CD4-positive, alpha-beta T cell treated with Interleukin-4 for 4 hours (primary cell): Measurements from ENCODE around the gene PLA2G4D.

Experiments used
- DNase-seq: peaks from one replicate; pipeline ENCODE4 v3.0.0-alpha.2; 2020

PLA2G4D gene, protein sequence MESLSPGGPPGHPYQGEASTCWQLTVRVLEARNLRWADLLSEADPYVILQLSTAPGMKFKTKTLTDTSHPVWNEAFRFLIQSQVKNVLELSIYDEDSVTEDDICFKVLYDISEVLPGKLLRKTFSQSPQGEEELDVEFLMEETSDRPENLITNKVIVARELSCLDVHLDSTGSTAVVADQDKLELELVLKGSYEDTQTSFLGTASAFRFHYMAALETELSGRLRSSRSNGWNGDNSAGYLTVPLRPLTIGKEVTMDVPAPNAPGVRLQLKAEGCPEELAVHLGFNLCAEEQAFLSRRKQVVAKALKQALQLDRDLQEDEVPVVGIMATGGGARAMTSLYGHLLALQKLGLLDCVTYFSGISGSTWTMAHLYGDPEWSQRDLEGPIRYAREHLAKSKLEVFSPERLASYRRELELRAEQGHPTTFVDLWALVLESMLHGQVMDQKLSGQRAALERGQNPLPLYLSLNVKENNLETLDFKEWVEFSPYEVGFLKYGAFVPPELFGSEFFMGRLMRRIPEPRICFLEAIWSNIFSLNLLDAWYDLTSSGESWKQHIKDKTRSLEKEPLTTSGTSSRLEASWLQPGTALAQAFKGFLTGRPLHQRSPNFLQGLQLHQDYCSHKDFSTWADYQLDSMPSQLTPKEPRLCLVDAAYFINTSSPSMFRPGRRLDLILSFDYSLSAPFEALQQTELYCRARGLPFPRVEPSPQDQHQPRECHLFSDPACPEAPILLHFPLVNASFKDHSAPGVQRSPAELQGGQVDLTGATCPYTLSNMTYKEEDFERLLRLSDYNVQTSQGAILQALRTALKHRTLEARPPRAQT

DNA sequence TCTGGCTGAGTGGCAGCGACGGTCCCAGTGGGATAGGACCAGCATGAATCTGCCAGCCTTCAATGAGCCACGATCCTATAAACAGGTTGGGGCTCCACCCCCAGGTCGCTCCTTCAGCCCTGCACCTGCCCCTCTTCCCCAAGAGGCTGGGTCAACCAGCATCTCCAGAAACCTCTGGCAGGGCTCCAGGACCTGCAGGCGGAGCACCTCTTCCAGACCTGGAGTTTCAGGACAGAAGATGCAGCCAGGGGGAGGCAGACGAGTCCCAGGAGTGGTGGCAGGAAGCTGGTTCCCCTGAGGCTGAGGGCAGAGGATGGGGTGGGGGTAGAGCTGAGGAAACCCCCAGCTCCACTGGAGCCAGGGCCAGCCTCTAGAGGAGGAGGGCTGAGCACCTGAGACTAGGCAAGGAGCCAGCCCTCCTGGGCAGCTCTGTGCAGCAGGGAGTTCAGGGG is at the start of gene PLA2G4D:
TSS of gene PLA2G4D (minus strand) at position 51 of the 452 bp plus-strand sequence. CDS start 103 bp downstream, outside the sequence.
- no peak for DNase-seq

DNA sequence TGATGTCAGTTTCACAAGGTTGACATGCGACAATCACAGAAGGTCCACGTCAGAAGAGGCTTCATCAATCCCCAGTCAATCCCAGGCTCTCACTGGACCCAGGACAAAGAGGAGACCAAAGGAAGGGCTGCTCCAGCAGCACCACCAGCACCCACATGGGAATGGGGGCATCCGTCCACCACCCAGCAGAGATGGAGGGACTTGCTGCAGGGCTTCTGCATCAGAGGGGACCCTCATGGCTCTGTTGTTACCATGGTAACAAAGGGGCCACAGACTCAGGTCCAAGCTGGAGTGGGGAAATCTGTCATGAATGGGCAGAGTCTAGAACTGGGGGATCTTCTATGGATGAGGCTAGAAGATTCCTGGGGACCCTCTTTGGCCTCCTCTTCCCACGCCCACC is 49.0 kb upstream of the PLA2G4D start:
- DNase-seq = no peak

DNA sequence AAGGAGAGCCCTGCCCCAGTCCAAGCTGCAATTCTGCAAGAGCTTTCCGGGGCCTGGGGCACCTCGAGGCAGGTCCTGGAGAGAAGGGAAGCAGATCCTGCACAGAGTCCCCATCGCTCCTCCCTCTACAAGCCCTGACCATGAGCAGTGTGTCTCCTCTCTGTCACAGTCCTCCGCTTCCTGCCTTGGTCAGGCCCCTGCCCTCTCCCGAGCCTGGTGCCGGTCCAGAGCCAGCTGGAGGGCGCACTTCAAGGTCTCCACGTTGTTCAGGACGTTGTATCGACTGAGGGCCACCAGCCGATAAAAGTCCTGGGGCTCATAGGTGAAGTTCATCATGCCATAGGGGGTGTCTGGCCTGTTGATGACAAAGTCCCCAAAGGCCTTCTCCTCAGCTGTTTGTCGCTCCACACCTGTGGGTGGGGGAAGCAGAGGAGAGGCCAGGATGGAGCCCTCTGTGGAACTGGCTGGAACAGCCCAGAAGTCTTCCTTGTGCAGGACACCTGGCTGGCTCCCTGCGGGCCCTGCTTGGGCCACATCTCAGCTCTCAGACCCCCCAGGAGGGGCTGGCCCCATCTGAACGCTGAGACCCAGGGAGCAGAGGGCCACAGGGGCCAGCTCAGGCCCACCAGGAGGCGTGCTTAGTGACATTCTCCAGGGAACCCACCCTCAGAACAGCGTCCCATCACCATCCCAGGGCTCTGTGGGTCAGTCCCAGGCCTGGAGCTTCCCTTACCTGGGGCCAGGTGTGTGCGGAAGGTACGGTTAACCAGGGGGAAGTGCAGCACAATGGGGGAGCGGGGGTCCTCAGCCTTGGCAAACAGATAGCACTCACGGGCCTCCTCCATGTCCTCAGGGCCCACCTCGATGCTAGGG is 47.7 kb upstream of the PLA2G4D start:
- DNase-seq = no peak

DNA sequence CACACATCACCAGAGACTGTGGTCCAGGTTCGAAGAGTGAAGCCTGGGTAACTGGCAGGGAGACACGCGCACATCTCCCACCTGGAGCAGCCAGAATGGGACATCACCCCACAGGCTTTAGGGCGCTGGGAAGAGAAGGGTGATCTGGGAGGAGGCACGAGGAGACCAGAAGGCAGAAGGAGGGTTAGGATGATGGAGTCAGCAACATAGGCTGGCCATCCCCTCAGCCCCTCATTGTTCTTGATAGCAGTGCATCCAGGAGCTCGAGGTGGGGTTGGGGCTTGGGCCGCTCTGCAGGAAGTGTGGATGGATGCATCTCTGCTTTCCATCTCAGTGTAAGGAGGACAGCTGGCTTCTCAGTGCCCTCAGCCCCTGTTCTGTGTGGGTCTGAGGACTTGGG is 46.9 kb upstream of the PLA2G4D start:
- no peak for DNase-seq

DNA sequence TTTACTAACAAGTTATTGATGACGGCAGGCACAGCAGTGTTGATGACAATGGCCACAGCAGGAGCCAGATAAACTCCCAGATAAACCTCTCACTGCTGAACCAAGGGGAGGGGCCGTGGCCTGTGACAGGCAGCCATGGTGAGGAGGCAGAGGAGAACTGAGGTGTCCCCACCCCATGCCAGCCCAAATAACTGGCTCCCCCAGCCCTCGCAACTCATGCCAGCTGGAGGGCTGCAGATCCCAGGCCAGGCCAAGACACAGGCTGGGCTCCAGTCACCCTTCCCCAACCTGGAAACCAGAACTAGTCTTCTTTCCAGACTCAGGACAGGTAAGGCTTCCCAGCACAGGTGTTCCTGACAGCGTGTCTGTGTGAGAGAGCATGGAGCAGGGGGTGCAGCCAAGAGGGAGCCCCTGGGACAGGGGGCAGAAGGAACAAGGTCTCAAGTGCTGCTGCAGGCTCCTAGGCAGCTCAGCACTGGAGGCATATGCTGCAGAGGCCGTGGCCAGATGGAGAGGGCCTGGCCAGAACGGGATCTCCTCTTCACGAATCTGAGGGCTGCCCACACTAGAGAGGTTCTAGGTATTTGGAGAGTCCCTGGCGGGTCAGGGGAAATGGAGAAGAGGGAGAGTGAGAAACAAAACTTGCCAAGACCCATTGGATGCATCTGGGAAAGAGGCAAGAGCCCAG is 46.2 kb upstream of the PLA2G4D start:
- DNase-seq = no peak

DNA sequence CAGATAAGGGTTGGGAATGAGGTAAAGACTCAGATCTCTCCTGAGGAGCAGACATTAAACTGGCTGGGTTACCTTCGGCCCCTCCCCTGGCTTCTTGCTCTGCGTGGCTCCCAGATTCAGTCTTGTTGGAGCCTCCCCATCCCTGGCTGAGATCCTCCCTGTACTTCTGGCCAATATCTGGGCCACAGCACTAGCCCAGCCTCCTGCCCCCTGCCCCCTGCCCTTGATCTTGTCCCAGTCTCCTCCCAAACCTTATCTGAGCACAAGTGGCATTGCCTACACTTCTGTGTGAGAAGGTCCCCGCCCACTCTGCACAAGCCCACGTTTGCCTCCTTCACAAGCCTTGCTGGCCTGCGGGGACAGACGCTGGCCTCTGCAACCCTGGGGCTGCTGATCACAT is 45.2 kb upstream of the PLA2G4D start:
- no peak for DNase-seq

DNA sequence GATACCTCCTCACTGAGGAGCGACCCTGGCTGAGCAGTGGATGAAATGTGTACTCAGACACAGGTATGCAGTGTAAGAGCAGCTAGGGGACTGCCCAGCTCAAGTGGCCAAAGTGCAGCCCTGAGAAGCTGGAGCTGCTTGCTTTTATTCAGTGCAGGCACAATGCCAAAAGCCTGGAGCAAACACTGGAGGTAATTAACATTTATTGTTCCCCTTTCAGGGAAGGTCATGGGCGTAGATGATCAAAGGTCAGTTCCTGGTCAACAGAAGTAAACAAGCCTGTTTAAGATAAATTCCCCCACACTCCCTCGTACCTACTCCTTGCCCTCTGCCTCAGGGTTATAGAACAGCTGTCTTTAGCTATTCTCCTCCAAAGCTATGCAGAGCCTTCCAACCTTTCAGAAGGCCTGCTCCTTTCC is 44.6 kb upstream of the PLA2G4D start:
- no peak for DNase-seq

DNA sequence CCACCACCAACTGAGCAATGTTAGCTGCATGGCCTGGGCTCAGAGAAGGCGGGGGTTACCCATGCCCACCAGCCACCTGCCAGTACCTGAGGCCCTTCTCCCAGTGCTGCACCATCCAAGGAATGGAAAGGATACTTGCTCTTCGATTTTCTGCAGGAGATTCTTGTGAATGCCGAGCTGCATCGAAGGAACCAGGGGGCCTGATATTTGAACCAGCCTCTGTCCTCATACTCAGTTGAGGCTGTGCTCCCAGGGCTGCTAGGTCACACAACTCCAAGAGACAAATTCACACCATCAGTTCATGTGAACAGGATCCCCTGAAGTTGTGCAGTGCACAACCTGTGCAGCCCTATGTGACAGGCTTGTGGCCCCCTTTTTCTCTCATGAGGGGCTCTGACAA is 44.0 kb upstream of the PLA2G4D start:
- DNase-seq = no peak

DNA sequence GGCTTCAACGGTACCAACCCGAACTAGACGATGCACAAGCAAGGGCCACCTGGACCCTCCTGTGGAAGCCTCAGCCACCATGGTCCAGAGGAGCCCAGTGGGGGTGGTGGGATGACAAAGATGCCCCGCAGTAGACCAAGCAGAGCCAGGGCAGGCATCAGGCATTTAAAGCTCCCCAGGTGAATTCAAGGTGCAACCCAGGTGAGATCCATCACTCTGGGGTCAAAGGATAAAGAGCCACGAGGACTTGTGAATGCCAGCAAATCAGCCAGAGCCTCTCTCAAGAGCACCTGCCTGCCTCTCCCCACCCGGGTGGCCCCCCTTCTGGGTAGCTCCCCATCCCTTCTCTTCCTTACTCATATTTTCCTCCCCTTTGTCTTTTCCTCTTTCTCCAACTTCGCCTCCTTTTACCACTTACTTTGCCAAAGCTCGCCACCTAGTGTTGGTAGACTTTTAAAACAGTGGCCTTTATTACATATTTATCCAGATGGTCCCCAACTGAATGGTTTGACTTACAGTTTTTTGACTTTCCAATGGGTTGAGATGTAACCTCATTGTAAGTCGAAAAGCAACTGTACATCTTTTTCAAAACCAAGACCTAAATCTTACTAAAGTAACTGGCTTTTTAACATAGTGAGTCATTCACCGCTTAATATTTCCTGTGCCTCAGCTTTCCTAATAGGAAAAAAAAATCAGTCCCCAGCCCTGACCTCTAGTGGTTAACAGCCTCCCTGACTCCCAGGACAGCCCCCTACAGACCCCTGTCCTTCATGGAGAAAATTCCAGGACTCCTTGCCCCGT is 43.3 kb upstream of the PLA2G4D start:
- DNase-seq = peak; percentile 28

DNA sequence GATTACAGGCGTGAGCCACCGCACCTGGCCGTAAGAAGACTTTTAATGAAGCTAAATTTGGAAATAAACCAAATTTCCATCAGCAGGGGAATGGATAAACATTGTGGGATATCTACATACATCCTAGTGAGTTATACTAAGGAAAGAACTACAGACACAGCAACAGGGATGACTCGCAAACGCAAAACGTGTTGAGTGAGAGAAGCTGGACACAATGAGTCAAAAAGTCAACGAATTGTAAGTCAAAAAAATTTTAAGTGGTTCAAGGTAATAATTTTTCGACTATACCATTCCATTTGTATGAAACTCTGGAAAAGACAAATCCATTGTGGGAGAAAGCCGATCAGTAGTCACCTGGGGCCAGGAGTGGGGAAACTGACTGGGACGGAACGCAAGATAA is 42.2 kb upstream of the PLA2G4D start:
- DNase-seq = no peak

DNA sequence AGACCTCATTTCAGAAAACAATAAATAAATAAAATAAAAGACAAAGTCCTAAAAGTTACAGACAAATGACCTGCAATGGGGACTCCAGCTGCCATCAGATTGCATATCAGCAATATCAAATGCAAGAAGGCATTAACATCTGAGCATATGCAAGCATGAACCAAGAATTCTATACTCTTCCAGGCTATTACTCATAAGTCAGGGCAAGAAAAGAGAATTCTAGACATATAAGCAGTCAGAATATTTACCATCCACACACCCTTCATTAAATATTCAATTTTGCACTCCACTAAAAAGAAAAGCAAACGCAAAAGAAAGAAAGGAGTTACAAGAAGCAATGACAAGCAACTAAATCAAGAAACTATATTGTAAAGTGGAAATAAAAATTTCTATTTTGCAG is 41.0 kb upstream of the PLA2G4D start:
- DNase-seq = no peak

DNA sequence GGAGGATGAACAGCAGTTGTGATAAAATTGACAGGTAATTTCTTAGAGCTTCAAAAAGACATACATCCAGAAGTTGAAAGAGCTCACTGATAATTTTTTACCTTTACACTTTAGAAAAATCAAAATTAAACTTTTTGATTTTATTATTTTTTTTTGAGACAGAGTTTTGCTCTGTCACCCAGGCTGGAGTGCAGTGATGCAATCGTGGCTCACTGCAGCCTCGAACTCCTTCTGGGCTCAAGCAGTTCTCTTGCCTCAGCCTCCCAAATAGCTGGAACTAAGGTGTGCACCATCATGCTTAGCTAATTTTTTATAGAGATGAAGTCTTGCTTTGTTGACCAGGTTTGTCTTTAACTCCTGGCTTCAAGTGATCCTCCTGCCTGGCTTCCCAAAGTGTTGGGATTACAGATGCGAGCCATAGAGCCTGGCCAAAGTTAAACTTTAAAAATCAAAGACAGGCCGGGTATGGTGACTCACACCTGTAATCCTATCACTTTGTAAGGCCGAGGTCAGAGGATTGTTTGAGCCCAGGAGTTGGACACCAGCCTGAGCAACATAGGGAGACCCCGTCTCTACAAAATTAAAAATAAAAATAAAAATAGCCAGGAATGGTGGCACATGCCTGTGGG is 40.4 kb upstream of the PLA2G4D start:
- no peak for DNase-seq

DNA sequence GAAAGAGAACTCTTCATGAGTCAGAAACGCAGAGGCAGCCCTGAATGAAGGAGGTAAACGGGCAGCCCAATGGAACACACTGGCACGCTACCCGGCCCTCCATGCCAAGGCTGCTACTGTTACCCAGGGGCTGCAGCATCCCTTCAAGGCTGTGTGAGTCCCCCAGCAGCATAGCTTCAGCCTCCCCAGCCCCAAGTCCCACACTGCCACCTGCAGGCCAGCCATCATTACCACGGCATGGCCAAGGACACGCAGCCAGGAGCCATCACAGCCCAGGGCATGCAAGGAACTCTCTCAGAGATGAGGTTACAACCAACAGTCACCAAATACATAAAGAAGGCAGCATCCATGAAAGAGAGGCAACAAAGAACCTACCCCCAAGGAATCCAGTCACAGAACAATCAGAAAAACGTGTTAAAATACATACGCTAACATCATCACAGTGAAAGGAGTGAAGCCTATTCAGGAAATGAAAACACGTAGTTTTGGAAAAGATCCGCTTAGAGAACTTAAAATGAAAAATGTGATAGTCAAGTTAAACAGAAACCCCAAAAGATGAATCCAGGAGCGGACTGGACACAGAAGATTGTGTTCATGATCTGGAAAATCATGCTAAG is 39.6 kb upstream of the PLA2G4D start:
- DNase-seq = peak; percentile 29

DNA sequence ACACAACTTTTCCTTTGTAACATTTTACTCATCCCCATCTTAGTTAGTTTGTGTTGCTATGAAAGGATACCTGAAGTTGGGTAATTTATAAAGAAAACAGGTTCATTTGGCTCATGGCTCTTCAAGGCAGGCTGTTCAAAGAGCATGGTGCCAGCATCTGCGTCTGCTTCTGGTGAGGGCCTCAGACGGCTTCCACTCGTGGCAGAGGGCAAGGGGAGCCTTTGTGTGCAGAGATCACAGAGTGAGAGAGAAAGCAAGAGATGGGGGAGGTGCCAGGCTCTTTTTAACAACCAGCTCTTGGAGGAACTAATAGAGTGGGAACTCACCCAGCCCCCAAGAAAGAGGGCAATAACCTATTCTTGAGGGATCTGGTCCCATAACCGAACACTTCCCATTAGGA is 39.0 kb upstream of the PLA2G4D start:
- no peak for DNase-seq

DNA sequence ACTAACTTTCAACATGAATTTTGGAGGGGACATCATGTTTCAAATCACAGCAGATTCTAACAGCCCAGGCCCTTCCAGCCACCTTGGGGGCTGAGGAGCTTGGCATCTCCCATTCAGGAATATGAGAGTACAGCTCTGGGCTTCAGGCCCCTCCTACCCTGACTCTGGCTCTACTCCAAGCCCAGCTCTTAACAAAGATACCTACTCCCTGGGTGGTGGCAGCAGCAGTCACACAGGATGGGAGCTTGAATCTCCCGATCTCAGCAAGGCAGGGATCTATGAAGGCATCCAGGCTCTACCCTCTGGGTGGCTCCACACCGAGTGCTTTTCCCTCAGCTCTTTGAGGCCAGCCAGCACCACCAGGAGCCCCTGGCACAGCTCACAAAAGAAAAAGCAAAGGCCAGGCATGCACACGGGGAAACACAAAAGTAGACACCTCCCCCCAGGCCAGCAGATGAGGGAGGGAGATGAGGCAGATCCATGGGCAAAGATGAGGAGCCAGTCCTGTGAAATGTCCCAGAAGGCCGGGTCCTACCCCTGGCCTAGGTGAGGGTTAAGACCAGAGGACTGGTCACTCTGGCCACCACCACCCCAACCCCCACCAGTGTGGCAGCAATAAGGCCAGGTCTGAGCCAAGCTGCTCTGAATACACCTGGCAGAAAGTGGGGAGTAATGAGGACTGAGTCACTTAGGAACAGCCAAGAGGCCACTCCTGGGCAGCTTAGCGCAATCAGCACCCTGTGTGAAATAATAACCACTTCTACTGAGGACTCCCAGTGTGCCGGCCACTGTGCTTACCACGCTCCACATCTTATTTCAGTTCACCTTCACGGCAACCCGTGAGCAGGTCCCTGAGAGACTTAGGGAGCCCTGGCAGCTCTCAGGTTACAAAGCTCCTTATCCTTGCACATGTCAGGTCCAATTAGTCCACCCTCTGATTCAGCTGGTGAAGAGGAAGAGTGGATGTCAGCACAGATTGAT is 37.8 kb upstream of the PLA2G4D start:
- DNase-seq = no peak

DNA sequence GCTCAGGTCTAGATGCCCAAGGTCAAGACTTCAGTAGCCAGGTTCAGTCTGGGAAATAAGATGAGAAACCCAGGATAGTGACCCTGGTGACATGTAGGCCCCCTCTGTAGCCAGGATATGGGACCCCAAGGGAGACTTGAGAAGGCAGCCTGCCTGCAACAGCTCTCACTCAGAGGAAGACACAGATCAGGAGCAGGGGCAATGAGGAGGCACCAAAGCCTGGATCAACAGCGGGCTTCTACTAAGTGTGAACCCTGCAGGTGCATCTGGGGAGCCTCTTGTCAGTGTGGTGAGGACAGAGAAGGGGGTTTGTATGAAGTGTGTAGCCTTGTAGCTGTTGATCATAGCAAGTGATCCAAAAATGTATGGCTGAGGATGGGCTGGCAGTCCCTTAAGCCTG is 36.6 kb upstream of the PLA2G4D start:
- DNase-seq = no peak

DNA sequence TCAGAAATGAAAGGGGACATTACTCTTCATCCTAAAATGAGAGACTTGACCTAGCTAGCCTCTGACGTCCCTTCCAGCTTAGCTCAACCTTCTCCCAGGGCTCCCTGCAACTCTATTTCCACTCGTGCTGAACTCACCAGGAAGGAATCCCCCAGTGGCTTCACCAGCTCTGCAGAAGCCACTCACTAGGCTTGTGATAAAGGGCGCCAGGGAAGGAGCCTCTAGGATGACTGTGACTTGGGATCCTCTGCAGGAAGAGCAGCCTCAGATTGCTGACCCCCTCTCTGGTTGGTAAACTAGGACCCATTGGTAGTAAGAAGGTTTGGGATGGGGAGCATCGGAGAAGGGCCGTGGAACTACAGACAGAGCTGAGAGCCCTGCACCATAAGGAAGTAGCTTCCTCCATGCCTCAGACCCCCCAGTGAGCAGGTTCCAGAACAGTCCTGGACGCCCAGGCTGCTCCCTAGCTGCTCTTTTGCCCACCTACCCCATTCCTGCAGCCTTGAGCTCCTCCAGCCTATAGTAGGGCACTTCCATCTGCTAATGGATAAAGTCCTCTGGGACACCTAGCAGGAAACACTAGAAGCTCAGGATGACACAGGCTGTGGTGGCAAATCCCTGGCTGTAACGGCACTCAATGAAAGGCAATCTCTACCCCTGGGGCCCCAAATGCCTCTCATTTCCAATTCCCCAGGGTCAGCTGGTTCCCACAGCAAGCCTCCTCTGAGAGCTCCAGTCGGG is 36.1 kb upstream of the PLA2G4D start:
- DNase-seq = no peak

DNA sequence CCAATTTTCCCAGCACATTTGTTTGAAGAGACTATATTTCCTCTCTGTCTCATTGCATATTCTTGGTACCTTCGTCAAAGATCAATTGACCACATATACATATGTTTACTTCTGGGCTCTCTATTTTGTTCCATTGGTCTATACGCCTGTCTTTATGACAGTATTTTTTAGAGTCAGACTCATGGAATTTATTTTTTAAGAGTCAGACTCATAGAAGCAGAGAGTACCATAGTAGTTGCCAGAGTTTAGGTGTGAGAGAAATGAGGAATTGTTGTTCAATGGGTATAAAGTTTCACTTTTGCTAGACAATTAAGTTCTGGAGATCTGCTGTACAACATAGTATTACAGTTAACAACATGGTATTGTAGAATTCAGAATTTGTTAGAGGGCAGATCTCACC is 35.0 kb upstream of the PLA2G4D start:
- DNase-seq = no peak

DNA sequence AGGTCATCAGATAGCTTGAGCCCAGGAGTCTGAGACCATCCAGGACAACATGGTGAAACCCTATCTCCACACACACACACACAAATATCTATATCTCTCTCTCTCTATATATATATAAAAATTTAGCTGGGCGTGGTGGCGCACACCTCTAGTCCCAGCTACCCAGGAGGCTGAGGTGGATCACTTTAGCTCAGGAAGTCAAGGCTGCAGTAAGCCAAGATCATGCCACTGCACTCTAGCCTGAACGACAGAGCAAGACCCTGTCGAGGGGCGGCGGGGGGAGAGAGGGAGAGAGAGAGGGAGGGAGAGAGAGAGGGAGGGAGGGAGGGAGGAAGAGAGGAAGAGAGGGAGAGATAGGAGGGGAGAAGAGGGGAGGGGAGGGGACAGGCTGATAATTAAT is 34.1 kb upstream of the PLA2G4D start:
- no peak for DNase-seq
